ENCODE results near the gene SSBP4. TPM values are rescaled to one million over a fixed set of nuclear protein-coding genes. Genes with fewer than 3 reads are reported as not detected.

SSBP4 gene
- total RNA-seq, 1 experiment from 2014 or later: 164 TPM

- TF ChIP-seq CTCF (IDR thresholded peaks at IDR 0.05 in 2 of 3, conservative IDR thresholded peaks at IDR 0.05 in 1 of 3; ENCODE audit: borderline replicate concordance in 1 of 3, insufficient read depth in 1 of 3, low read depth in 2 of 3, low read length in 2 of 3): no peak
- no peak for TF ChIP-seq CEBPB (IDR thresholded peaks at IDR 0.05; ENCODE audit: low read depth)
- TF ChIP-seq ATF3 (IDR thresholded peaks at IDR 0.05): no peak
- no peak for TF ChIP-seq ELF1 (IDR thresholded peaks at IDR 0.05; ENCODE audit: borderline replicate concordance, low read depth)
- TF ChIP-seq ZNF274 (IDR thresholded peaks at IDR 0.05; ENCODE audit: low read depth, low read length): no peak
- no peak for TF ChIP-seq ZBTB33 (IDR thresholded peaks at IDR 0.05; ENCODE audit: extremely low read depth, insufficient replicate concordance, low read length)
- TF ChIP-seq CBX3 (IDR thresholded peaks at IDR 0.05; ENCODE audit: low read depth): no peak
Observed at GRCh38 chr19:18433735-18434398, 14.7 kb downstream of the SSBP4 start (continued).

Measured in HCT116 (cell line).